ENCODE data around the gene TMUB2.

TMUB2 gene

GRCh38 chr17:44198721-44199552 is 12.2 kb downstream of the TMUB2 start:
- DNase-seq (ENCODE audit: low read depth) = no peak
- no peak for TF ChIP-seq CTCF (conservative IDR thresholded peaks at IDR 0.05; ENCODE audit: low read depth, low read length)
- H3K4me3 ChIP-seq (ENCODE audit: low read length) = peak overlapping the region; percentile 80

GRCh38 chr17:44199553-44200477 is 13.0 kb downstream of the TMUB2 start, which contains the start of gene ATXN7L3:
Gene ATXN7L3 (minus strand): TSS chr17:44199884. CDS start chr17:44198070, 1,814 bp downstream.
- peak; percentile 93 for DNase-seq (ENCODE audit: low read depth)
- TF ChIP-seq CTCF (conservative IDR thresholded peaks at IDR 0.05; ENCODE audit: low read depth, low read length) = no peak

GRCh38 chr17:44200478-44201155 is 13.8 kb downstream of the TMUB2 start:
- no peak for DNase-seq (ENCODE audit: low read depth)
- TF ChIP-seq CTCF (conservative IDR thresholded peaks at IDR 0.05; ENCODE audit: low read depth, low read length) = no peak
- peak overlapping the region; percentile 75 for H3K4me3 ChIP-seq (ENCODE audit: low read length)

More at GRCh38 chr17:44199553-44200477, 13.0 kb downstream of the TMUB2 start, which contains the start of gene ATXN7L3:
- H3K4me3 ChIP-seq (ENCODE audit: low read length) = peak within 1 kb of the TSS; percentile 80

GRCh38 chr17:44202756-44203155 is 16.0 kb downstream of the TMUB2 start:
- no peak overlapping the region for H3K4me3 ChIP-seq (ENCODE audit: low read length)
- DNase-seq (ENCODE audit: low read depth) = no peak
- TF ChIP-seq CTCF (conservative IDR thresholded peaks at IDR 0.05; ENCODE audit: low read depth, low read length) = no peak

DNA sequence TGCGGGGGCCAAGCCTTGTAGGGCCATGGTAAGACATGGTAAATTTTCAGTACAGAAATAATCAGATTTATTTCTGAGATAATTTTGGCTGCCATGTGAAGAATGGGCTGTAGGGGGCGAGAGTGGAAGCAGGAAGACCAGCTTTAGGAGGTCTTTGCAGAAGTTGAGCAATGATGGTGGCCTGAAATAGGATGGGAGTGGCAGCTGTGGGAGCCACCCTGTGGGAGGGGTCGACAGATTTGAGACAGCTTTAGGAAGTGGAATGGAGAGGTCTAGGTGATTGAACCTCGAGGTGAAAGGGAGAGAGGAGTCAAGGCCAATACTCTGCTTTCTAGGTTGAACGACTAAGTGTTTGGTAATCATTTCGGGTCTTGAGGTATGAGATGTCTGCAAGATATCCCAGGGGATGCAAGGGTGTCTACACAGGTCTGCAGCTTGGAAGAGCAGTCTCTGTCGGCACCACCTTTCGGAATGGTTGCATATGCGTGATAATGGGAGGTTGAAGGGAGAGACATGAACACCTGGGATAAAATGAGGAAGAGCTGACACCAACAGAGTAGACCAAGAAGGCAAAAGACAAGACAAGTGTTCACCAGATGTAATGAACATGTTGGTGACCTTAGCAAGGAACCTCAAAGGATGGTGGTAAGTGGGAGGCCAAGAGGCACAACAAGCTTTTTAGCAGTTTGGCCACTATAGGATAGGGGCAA is 17.1 kb downstream of the TMUB2 start:
- peak; percentile 90 for TF ChIP-seq CTCF (conservative IDR thresholded peaks at IDR 0.05; ENCODE audit: low read depth, low read length)
- no peak overlapping the region for H3K4me3 ChIP-seq (ENCODE audit: low read length)
- DNase-seq (ENCODE audit: low read depth) = no peak

DNA sequence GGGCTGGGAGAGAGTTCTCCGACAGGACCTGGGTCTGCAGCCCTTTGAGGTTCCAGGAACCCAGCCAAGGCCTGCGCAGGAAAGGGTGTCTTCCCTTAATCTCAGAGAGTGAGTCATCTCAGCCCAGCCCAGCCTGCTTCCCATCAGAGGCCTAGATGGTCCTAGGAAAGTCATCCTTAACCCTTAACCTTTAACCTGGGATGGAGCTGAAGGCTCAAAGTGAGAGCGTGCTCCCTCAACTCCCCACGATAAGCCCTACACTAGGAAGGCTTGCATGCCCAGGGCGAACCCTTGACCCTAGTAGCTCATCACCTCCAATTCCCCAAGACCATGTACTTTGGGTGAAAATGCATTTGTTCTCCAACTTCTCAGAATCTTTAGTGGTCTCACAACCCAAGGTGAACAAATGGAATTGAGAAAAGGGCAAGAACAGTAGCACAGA is 17.7 kb downstream of the TMUB2 start:
- H3K4me3 ChIP-seq (ENCODE audit: low read length) = no peak overlapping the region
- no peak for TF ChIP-seq CTCF (conservative IDR thresholded peaks at IDR 0.05; ENCODE audit: low read depth, low read length)
- no peak for DNase-seq (ENCODE audit: low read depth)

Data from retinal pigment epithelial cell (primary cell).